Activated CD4-positive, alpha-beta memory T cell treated with anti-CD3 and anti-CD28 coated beads for 36 hours (primary cell): ENCODE measurements around the gene ADCK1. TPM values are rescaled to one million over a fixed set of nuclear protein-coding genes. Genes with fewer than 3 reads are reported as not detected.
"Not testable (repeated sequence)": the region's sequence is repeated elsewhere in the genome, so short reads cannot be mapped to it uniquely, and the experiment has no call there.

Source experiments
- CTCF ChIA-PET: fragments of 350-600 bp; sonication (Branson Sonifier 250); formaldehyde crosslinking; loops from one replicate; lab custom pipeline; 2021; ENCODE audit warnings: antibody characterized with exemption, inconsistent platforms; lab: Charles Lee
- POLR2A ChIA-PET: fragments of 350-600 bp; sonication (Branson Sonifier 250); formaldehyde crosslinking; loops from one replicate; lab custom pipeline; 2021; ENCODE audit warnings: antibody characterized with exemption; lab: Charles Lee
- DNase-seq: peaks from one replicate; pipeline ENCODE4 v3.0.0-alpha.2; 2020
- H3K27ac Mint-ChIP-seq: one replicate; pipeline ENCODE4 v1.8.0; 2021; ENCODE audit warnings: mixed read lengths
- H3K27me3 Mint-ChIP-seq: one replicate; pipeline ENCODE4 v1.8.0; 2021; ENCODE audit warnings: mixed read lengths
- H3K36me3 Mint-ChIP-seq: one replicate; pipeline ENCODE4 v1.8.0; 2021; ENCODE audit warnings: mixed read lengths
- H3K4me1 Mint-ChIP-seq: one replicate; pipeline ENCODE4 v1.8.0; 2021; ENCODE audit warnings: low read depth, mixed read lengths
- H3K4me3 Mint-ChIP-seq: one replicate; pipeline ENCODE4 v1.8.0; 2021; ENCODE audit warnings: mild to moderate bottlenecking, mixed read lengths
- H3K9me3 Mint-ChIP-seq: one replicate; pipeline ENCODE4 v1.8.0; 2021; ENCODE audit warnings: mixed read lengths
- intact Hi-C: fragments of 100-400 bp; cut with micrococcal nuclease; formaldehyde crosslinking; loops from one replicate; pipeline ENCODE4 v1.15.1; 2023
- total RNA-seq, 2 experiments: library from RNA; stranded (reverse); gene quantifications; one replicate each; pipeline ENCODE4 v1.2.3, GENCODE V29; 2021

ADCK1 gene
- total RNA-seq, 2 experiments from 2014 or later = 3.2 to 3.7 TPM

DNA sequence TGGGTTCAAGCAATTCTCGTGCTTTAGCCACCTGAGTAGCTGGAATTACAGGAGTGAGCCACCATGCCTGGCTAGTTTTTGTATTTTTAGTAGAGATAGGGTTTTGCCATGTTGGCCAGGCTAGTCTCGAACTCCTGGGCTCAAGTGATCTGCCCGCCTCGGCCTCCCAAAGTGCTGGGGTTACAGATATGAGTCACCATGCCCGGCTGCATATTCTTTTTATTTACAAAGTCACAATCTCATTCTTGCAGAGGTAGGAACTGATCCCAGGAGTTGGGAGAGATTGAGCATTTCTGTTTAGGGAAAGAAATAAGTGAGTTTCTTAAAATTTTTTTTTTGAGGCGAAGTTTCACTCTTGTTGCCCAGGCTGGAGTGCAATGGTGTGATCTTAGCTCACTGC is 12.8 kb downstream of the ADCK1 start:
- POLR2A ChIA-PET = not testable (repeated sequence)

GRCh38 chr14:77822307-77822706 is 22.4 kb downstream of the ADCK1 start:
- intact Hi-C loops = no loop called here
- H3K27ac Mint-ChIP-seq = no peak overlapping the region
- H3K9me3 Mint-ChIP-seq = no peaks in the 10 kb centered on the region
- H3K36me3 Mint-ChIP-seq = peaks cover 9% of the 10 kb centered on the region
- ChIA-PET POLR2A (no interaction called here), CTCF (no interaction called here)
- H3K4me1 Mint-ChIP-seq = no peaks in the 10 kb centered on the region
- H3K4me3 Mint-ChIP-seq = no peak overlapping the region
- DNase-seq = no peak
- H3K27me3 Mint-ChIP-seq = no peaks in the 10 kb centered on the region

More for the DNA sequence above, 12.8 kb downstream of the ADCK1 start:
- intact Hi-C loops, DNase-seq, CTCF ChIA-PET, H3K9me3 Mint-ChIP-seq, H3K27ac Mint-ChIP-seq, H3K4me1 Mint-ChIP-seq, H3K4me3 Mint-ChIP-seq, H3K36me3 Mint-ChIP-seq, H3K27me3 Mint-ChIP-seq: not testable (repeated sequence)

- ChIA-PET POLR2A (no interaction called here), CTCF (no interaction called here)
- no peak for DNase-seq
- Mint-ChIP-seq H3K9me3 (no peaks in the 10 kb centered on the region), H3K36me3 (peaks cover 9% of the 10 kb centered on the region), H3K27me3 (no peaks in the 10 kb centered on the region), H3K27ac (no peak overlapping the region), H3K4me3 (no peak overlapping the region), H3K4me1 (no peaks in the 10 kb centered on the region)
- intact Hi-C loops = no loop called here
These were observed 22.8 kb downstream of the ADCK1 start for GRCh38 chr14:77822741-77823140.

- DNase-seq = no peak
- intact Hi-C loops = no loop called here
- Mint-ChIP-seq H3K9me3 (no peaks in the 10 kb centered on the region), H3K27ac (no peak overlapping the region), H3K4me1 (no peaks in the 10 kb centered on the region), H3K27me3 (no peaks in the 10 kb centered on the region), H3K4me3 (no peak overlapping the region), H3K36me3 (peaks cover 9% of the 10 kb centered on the region)
- ChIA-PET CTCF (no interaction called here), POLR2A (no interaction called here)
These were observed 23.5 kb downstream of the ADCK1 start for GRCh38 chr14:77823378-77823777.

- CTCF ChIA-PET = no interaction called here
- POLR2A ChIA-PET = no interaction called here
- H3K27me3 Mint-ChIP-seq = no peaks in the 10 kb centered on the region
- no peak overlapping the region for H3K27ac Mint-ChIP-seq
- H3K36me3 Mint-ChIP-seq = peaks cover 6% of the 10 kb centered on the region
- no peak for DNase-seq
- H3K9me3 Mint-ChIP-seq = no peaks in the 10 kb centered on the region
- H3K4me1 Mint-ChIP-seq = no peaks in the 10 kb centered on the region
- intact Hi-C loops = no loop called here
- H3K4me3 Mint-ChIP-seq = no peak overlapping the region
These were observed 26.1 kb downstream of the ADCK1 start for GRCh38 chr14:77825895-77826519.

DNA sequence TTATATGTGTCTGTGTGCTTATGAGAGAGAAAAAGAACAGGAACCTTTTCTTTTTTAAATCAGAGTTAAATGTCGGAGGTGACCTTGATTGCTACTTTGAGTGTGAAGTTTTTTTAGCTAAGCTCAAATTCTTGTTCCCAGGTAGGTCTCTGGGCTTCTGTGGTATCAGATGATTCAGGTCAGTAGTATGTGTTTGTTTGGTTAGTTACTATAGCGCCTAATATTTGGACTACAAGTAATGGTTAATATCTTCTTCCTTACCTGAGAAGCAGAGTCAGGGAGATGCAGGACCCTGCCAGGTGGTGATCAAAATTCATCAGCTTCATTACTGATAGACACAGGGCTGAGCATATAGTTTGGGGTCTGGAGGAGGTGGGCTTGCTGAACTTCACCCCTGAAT is 30.8 kb downstream of the ADCK1 start:
- H3K36me3 Mint-ChIP-seq = peaks cover 5% of the 10 kb centered on the region
- no peak overlapping the region for H3K27ac Mint-ChIP-seq
- intact Hi-C loops = no loop called here
- H3K9me3 Mint-ChIP-seq = no peaks in the 10 kb centered on the region
- CTCF ChIA-PET = no interaction called here
- H3K27me3 Mint-ChIP-seq = no peaks in the 10 kb centered on the region
- no peaks in the 10 kb centered on the region for H3K4me1 Mint-ChIP-seq
- no peak overlapping the region for H3K4me3 Mint-ChIP-seq
- POLR2A ChIA-PET = no interaction called here
- DNase-seq = no peak

- CTCF ChIA-PET = no interaction called here
These were observed 32.4 kb downstream of the ADCK1 start for GRCh38 chr14:77832297-77832696.

GRCh38 chr14:77837926-77838325 is 38.0 kb downstream of the ADCK1 start:
- Mint-ChIP-seq H3K36me3 (peaks cover 3% of the 10 kb centered on the region), H3K4me1 (no peaks in the 10 kb centered on the region), H3K9me3 (no peaks in the 10 kb centered on the region), H3K27ac (no peak overlapping the region), H3K27me3 (no peaks in the 10 kb centered on the region), H3K4me3 (no peak overlapping the region)
- intact Hi-C loops = no loop called here
- CTCF ChIA-PET = no interaction called here
- DNase-seq = no peak
- POLR2A ChIA-PET = no interaction called here

More at GRCh38 chr14:77832297-77832696, 32.4 kb downstream of the ADCK1 start:
- Mint-ChIP-seq H3K4me1 (no peaks in the 10 kb centered on the region), H3K27ac (no peak overlapping the region), H3K4me3 (no peak overlapping the region), H3K9me3 (no peaks in the 10 kb centered on the region), H3K27me3 (no peaks in the 10 kb centered on the region), H3K36me3 (peaks cover 5% of the 10 kb centered on the region)
- intact Hi-C loops = no loop called here
- DNase-seq = no peak
- POLR2A ChIA-PET = no interaction called here

- no peaks in the 10 kb centered on the region for H3K9me3 Mint-ChIP-seq
- no peak overlapping the region for H3K27ac Mint-ChIP-seq
- intact Hi-C loops = no loop called here
- DNase-seq = no peak
- CTCF ChIA-PET = interaction anchor here (1.3 kb wide), 1 partner anchor 23 kb away, joined by 5 read pairs; no protein-coding TSS in a partner anchor
- no peaks in the 10 kb centered on the region for H3K36me3 Mint-ChIP-seq
- H3K27me3 Mint-ChIP-seq = no peaks in the 10 kb centered on the region
- no peak overlapping the region for H3K4me3 Mint-ChIP-seq
- no peaks in the 10 kb centered on the region for H3K4me1 Mint-ChIP-seq
- POLR2A ChIA-PET = no interaction called here
These were observed 39.1 kb downstream of the ADCK1 start for GRCh38 chr14:77838831-77839511.

GRCh38 chr14:77843195-77843594 is 43.3 kb downstream of the ADCK1 start:
- DNase-seq = no peak
- Mint-ChIP-seq H3K9me3 (no peaks in the 10 kb centered on the region), H3K27me3 (no peaks in the 10 kb centered on the region), H3K4me1 (no peaks in the 10 kb centered on the region), H3K4me3 (no peak overlapping the region), H3K27ac (no peak overlapping the region), H3K36me3 (no peaks in the 10 kb centered on the region)
- CTCF ChIA-PET = interaction anchor here (0.7 kb wide), 1 partner anchor 340 kb away, joined by 3 read pairs; no protein-coding TSS in a partner anchor
- intact Hi-C loops = no loop called here
- POLR2A ChIA-PET = no interaction called here

- Mint-ChIP-seq H3K9me3 (no peaks in the 10 kb centered on the region), H3K4me1 (no peaks in the 10 kb centered on the region), H3K27ac (no peak overlapping the region), H3K36me3 (no peaks in the 10 kb centered on the region), H3K27me3 (no peaks in the 10 kb centered on the region), H3K4me3 (no peak overlapping the region)
- ChIA-PET POLR2A (no interaction called here), CTCF (interaction anchor here (0.7 kb wide), 1 partner anchor 340 kb away, joined by 3 read pairs; no protein-coding TSS in a partner anchor)
- intact Hi-C loops = no loop called here
- DNase-seq = no peak
These were observed 43.7 kb downstream of the ADCK1 start for GRCh38 chr14:77843651-77844050.

DNA sequence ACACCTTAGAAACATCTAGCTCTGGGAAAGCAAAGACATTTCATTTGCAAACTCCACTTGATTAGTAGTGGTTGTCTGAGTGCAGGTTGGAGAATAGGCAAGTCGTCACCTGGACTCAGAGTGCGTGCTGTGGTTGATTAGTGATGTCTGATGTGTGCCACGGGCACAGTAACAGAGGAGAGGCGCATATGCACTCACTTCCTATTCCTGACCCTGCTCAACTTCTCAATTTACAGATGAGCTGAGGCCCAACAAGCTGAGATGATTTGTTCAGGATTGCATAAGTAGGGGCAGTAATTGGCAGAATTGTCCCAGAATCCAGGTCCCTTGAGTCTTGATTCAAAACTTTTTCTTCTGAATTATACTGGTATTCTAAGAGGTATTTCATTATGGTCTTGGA is 44.9 kb downstream of the ADCK1 start:
- Mint-ChIP-seq H3K27me3 (no peaks in the 10 kb centered on the region), H3K27ac (no peak overlapping the region), H3K36me3 (no peaks in the 10 kb centered on the region), H3K4me1 (no peaks in the 10 kb centered on the region), H3K9me3 (no peaks in the 10 kb centered on the region), H3K4me3 (no peak overlapping the region)
- intact Hi-C loops = no loop called here
- no peak for DNase-seq
- CTCF ChIA-PET = interaction anchor here (1.2 kb wide), 1 partner anchor 17 kb away, joined by 4 read pairs; no protein-coding TSS in a partner anchor
- POLR2A ChIA-PET = no interaction called here

GRCh38 chr14:77848031-77848430 is 48.1 kb downstream of the ADCK1 start:
- intact Hi-C loops = no loop called here
- ChIA-PET CTCF (interaction anchor here (1.2 kb wide), 1 partner anchor 14 kb away, joined by 3 read pairs; no protein-coding TSS in a partner anchor), POLR2A (no interaction called here)
- no peaks in the 10 kb centered on the region for H3K27me3 Mint-ChIP-seq
- no peaks in the 10 kb centered on the region for H3K9me3 Mint-ChIP-seq
- no peak for DNase-seq
- no peak overlapping the region for H3K4me3 Mint-ChIP-seq
- no peaks in the 10 kb centered on the region for H3K4me1 Mint-ChIP-seq
- H3K36me3 Mint-ChIP-seq = no peaks in the 10 kb centered on the region
- no peak overlapping the region for H3K27ac Mint-ChIP-seq
